Hematopoietic multipotent progenitor cell treated with erythropoietin and hydrocortisone succinate and interleukin-3 and kit ligand, for 4 days (in vitro differentiated cells): ENCODE measurements around the gene BPGM.

Experiments
- DNase-seq: peaks from one replicate; pipeline ENCODE4 v3.0.0-alpha.2; 2015

The BPGM gene

DNA sequence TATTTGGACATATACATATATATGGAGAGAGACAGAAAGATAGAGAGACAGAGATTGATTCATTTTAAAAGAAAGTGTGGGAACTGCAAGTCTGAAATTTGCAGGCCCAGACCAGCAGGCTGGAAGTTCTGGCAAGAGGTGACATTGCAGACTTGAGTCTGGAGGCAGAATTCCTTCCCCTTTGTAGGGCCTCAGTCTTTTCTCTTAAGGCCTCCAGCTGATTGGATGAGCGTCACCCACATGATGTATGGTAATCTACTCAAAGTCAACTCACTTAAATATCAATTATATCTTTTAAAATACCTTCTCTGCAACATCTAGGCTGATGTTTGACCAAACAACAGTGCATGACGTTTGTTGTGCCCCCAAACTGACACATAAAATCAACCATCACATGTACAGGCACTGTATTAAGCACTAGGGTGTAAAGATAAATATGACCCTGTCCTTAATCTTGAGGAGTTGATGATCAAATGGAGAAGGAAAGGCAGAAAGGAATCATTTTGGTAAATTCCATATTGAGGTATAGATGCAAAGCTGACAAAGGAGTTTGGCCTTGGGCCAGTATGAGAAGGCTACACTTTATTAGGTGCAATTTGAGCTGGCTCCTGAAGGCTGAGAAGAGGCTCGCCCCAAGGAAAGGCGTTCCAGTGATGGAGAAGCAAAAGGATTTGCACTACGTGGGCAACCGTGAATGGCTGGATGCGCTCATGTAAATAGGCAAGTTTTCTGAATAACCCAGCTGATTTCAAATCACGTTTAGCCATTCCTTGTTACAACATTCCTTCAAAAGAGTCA, 52.6 kb downstream of the BPGM start:
- DNase-seq, result no peak

DNA sequence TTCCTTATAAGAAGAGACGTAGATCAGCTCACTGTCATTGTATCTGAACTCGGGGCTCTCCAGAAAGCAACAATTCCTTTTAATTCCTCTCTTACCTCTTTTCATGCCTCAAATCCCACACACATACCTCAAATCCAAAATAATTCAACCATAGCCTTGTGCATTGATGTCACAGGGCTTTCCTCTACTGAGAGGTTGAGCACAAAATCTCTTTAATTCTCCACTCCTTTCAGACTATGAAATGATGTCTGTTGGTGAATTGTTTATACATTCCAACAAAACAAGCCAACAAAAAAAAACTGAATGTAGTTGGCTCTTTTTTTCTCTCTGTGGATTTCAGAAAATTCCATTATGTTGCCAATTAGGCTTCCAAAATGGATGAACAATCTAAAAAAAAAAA, 53.2 kb downstream of the BPGM start:
- no peak for DNase-seq

DNA sequence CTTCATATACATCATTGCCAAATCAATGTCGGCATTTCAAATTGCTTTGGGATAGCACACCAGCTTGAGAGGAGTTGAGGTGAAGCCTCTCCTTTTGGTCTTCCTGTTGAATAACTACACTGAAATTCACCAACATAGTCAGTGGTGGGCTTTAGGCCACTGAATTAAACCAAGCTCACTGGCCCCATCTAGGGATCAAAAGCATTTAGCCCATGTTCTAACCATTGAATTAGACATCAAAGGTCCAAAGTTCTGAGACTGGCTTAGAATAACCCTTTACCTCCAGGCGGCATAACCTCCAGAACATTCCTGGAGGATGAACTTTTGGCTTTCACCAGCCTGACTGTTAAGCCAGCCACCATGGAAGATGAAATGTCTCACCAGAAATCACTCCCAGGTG, 54.6 kb downstream of the BPGM start:
- peak; percentile 71 for DNase-seq

DNA sequence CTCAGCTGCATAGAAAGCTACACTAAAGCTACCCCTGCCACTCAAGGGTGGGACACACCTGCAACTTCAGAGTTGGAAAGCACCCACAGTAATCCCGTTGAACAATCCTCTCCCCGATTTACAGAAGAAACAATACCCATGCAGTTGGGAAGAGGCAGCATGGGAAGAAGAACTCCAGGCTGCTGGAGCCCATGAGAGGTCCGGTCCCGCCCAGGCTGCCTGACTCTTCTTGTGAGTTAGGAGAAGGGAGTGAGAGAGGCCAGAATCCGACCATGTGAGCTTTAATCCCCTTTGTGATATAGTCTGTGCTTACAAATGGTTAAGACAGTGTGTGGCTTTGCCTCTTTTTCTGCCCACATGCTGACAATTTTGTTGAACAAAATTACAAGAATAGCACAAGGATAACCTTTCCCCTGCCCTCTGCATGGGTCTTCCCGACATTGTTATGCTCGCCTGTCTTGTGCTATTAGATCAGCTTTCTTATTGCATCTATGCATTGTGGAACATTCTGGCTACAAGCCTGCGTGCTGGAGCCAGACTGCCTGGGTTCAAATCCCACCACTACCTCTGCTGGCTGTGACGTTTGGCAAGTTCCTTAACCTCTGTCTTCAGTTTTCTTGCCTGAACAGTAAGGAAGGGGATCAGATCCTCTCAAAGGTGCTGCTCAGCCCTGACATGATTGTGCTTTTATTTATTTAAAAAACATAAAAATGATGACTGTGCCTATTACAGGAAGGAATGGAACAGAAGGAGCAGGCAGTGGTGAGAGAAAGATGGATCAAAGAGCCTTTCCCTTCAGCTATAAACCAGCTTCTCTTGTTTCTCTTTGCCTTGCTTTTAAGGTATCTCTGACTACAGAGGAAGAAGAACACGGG, 56.0 kb downstream of the BPGM start:
- no peak for DNase-seq

DNA sequence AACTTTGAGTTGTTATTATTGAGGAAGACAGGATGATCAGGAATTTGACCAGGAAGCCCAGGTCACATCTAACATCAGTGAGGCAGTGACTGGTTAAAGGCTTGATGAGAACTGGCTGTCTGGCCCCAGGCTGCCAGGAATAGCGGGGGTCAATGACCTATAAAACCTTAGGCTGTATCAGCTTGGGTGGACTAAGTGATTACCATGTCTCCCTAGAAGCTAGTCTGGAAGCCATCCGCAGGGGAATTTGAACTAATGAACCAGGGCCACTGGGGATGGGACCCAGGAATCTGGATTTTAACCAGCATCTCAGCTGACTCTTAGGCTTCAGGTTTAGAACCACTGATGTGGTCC, 56.6 kb downstream of the BPGM start:
- DNase-seq, result no peak

DNA sequence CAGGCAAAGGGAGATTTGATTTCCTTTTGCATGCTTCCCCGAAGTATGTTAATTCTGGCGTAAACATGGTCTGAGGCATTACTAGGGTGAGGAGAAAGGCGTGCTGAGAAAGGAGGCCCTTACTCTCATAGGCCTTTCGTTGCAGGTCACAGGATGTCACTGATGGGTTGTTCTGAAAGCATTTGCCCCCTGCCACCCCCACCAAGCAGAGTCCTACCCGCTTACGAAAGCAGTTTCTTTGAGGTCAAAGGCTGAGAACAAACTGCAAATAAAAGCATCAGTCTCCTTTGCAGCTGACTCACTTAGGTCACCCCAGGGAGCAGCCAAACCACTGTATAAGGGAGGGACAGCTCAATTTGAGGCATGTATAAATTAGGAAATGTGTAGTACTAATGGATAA, 57.1 kb downstream of the BPGM start:
- DNase-seq, result no peak

DNA sequence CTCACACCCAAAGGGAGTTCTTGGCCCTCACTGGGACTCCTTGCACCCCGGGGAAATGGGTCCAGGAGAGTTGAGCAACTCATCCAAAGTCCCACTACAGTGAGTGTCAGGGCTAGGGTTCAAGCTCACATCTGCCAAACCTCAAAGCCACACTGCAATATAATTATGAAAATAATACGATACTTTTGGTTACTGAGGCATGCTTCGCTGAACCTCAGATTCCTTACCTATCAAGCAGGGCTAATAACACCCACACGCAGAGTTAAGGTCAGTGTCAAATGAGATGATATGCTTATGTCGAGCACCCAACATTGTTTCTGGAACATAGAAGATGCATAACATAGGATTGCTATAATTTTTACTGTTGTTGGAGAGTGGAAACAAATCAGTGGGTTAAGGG, 58.2 kb downstream of the BPGM start:
- no peak for DNase-seq

DNA sequence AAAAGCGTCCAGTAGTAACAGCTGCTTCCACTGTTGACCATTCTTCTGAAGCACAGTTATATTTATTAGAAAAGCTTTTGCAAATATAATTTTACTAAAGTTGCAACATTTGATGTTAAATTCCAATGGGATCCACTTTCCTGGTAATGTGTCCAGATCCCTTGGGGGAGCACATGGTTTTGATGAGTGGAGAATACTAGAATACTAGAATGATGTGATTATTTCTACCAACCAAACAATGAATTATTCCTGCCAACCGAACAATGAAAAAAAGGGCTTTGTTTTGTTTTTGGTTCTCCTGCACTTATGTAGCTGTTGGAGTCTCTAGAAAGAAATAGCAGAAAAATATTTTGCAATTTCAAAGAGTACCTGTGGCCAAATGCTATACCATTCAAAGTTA, 59.1 kb downstream of the BPGM start:
- DNase-seq, result no peak

DNA sequence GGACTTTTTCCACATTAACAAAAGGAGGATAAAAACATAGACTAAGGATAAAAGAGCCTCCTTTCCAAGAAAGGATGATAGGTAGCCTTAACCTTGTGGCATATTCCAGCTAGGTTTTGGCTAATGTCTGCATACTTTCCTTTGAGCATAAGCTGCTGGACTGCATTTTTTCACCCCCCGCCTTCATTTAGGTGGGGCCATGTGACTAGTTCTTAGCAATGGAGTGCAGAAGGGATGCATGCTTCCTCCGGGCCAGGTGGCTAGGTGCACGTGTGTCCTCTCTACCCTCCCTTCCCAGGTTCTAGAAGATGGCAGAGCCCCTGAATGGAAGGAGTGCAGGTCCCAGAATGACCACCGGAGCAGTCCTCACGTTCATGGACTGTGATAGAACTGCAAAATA, 59.8 kb downstream of the BPGM start:
- DNase-seq, result no peak

DNA sequence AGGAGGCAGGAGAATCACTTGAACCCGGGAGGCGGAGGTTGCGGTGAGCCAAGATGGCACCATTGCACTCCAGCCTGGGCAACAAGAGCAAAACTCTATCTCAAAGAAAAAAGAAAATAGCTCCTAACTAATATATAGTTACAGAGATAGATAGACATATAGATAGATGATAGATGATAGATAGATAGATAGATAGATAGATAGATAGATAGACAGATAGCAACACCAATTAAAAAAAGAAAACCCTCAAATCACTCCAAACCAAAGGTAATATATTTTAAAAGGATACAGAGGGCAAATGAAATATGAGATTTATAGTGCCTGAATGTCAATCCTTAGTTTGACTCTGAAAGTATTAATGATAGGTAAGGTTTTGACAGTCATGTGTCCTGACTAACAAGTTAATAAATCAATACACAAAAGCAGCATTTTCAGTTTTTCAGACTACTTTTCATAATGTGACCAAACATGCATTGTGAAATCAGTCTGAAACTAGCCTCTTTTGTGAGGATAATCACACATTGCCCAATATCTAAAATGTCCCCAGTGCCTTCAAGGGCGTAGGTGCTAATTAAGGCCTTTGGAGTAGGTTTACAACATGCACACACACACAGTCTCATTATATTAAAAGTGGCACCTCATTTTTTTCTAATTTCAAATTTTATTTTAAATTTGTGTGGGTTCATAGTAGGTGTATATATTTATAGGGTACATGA, 61.2 kb downstream of the BPGM start:
- DNase-seq, result no peak

DNA sequence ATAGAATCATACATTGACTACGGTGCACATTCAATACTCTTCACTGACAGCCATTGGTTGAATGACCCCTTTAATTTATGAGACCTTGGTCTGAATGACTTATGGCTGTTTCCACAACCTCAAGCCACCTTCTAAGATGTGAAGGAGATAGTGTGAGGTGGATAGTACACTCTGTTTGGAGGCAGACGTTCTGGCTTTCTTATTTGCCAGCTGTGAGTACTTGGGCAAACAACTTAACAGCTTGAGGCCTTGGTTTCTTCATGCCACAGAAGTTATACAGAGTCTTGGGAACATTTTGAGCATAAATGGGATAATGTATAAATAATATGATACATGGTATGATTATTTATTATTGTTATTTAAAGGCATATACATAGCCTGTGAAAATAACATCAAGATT, 62.0 kb downstream of the BPGM start:
- no peak for DNase-seq

DNA sequence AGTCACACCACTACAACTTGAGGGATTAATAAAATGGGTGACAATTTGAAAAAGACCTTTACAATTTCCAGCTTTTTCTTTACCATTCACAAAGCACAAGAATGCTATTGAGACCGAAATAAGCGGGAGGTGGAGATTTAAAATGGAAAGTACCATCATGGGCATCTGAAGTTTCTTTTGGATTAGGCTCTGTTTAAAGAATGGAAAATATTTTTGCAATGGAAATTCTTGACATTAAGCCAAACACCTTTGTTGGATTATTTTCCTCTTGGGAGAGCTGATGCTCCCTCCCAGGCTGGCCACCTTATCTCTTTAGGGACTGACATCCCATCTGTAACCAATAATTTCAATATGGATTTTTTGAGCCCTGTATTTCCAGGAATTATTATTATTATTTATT, 62.5 kb downstream of the BPGM start:
- DNase-seq, result no peak

DNA sequence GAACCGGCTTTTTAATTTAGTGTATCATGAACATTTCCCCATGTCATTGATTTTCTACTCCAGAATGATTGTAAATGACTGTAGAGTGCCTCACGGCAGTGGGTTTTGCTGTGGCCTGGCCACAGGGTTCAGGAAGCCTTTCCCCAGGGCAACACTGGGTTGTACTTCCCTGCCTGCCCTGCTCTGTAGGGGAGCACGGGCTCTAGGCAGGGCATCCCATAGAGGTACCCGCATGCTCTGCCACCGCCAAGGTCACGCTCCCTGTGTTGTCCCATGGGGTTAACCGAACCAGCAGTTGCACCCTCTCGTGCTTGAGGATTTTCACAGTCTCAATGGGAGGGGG, 63.8 kb downstream of the BPGM start:
- DNase-seq, result no peak

DNA sequence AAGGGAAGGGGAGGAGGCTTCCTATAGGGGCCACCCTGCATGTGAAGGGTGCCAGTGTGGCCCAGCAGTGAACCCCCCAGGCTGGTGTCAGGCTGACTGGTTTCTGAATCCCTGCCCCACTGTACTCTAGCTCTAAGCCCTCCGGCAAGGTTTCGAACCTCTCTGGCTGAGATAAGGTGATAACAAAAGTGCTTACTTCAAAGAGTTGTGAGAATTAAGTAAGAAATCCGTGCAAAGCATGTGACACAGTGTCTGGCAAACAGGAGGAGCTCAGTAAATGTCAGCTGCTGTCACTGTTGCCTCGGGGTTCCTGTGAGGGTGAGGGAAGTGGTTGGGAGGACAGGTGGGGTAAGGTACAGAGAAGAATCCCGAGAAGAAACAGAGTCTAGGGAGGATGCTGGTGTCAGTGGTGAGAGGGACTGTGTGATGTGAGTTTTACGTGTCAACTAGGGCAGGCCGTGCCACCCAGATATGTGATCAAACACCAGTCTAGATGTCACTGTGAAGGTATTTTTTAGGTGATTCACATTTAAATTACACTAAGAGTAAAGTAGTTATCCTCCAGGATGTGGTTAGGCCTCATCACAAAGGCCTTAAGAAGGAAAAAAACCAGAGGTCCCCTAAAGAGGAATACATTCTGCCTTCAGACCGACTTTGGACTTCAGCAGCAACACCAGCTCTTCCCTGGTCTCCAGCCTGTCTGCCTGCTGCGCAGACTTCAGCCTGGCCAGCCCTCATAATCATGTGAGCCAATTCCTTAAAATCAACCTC, 64.4 kb downstream of the BPGM start:
- DNase-seq, result no peak

DNA sequence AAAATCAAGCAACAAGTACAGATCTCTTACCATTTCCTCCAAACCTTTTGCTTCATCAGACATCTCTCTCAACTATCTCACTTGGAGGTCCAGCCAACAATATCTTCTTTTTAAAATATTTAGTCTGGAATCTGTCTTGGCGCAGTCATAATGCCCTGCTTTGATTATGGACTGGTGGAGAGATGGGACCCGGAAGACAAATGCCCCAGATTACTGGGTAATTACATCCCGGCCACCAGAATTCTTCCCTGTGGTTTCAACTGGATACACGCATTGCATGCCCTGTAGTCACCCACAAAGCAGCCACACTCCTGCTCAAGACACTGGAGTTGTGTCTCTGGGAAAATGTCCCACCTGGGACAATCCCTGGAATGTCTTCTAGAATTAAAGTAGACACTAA, 65.5 kb downstream of the BPGM start:
- DNase-seq, result no peak

DNA sequence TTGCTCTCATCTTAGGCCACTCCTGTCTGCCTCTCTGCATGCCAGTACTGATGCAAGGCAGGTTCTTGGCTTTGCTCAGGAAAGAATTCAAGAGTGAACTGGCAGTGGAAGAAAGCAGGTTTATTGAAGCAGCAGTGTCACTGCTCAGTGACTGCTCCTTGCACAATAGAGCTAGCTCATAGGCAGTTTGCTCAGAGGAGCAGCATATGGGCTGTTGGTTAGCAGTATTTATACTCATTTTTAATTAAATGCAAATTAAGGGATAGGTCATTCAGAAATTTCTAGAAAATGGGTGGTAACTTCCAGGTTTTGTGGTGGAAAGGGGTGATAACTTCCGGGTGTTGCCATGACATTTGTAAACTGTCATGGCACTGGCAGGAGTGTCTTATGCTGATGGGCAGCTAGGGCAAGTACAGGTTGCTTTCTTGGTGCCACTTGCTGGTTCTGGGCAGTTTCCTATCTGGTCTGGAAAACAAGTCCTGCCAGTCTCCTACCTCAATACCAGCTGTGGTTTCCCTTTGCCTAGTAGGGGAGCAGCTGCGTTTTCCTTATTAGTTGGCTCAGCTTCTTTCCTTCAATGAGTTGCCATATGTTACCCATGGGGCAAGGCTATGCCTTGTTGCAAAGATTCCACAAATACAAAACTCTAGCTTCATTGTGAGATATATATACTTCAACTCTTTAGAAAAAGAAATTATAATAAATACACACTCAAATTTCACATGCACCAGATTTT, 68.0 kb downstream of the BPGM start:
- DNase-seq, result no peak

DNA sequence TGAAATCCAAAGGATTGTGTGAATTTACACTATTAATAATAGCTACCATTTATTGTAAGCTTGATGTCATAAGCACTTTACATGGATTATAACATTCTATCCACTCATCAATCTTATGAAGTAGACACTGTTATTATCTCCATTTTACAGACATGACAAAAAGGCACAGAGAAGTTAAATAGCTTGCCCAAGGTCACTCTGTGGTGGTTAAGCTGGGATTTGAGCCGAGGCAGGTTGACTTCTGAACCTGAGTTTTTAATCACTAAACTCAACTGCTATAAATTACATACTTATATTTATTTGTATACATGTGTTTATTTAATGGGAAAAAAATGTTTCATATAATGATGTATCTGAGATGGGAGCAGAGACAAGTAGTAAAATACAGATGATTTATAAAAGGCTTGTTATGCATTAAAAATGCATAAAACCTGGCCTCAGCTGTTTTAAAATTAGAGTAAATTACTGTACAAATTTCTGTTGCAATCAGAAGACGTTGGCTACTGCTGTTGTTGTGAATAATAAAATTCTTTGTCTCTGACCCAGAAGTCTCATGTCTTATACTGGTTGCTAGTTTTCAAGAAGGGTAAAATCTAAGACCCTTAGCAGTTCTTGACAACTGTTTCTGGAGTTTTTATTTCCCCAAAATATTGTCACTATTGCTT, 71.7 kb downstream of the BPGM start:
- DNase-seq, result no peak

DNA sequence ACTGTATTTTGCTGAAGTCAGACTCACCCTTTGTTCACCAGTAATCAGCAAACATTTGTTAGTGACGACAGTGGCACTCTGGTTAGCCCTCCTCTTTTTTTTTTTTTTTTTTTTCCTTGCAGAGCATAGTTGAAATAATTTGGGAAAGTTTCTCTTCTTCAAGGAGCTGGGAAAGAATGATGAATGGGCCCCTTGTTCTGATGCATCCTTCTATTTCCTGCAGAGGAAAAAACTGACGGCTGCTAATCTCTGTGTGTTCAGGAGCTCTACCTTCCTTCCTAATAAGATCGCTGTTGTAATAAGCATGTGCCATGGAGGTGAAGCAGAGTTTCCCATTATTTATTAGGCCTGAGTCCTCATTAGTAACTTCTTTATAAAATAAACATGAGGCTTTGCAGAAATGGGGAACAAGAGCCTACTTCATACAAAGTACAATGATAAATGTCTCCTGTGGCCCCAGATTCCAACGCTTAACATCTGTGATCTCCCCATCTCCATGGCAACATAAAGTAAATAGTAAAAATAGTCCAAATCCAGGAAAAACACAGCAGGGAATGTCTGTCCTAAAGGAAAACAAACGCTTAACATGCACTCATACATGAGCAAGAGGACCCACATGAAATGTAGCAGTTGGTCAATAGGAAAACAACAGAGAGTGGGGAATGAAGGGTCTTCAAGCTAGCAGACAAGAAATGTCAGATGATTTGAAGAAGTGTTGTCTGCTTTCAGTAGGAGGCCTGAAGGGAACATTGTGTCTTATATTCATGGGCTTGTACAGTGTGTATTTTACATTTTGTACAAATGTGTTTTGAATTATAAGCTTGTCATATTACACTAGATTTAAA, 73.7 kb downstream of the BPGM start:
- DNase-seq, result no peak

DNA sequence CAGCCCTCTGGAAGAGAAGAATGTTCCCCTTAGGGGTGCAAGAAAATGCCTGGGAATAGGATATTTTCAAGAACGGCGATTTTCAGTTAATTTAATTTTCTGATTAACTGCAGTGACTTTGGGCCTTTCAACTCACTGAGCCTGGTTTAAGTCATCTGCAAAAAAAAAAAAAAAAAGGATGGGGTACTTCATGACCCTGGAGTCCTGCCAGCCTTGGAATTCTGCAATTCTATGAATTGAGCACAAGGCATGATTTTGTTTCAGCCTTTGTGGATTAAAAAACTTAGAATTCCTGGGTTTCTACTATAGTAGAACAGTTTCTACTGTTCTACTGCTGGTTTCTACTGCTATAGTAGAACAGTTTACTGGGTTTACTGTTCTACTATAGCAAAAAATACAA, 74.5 kb downstream of the BPGM start:
- DNase-seq, result no peak

DNA sequence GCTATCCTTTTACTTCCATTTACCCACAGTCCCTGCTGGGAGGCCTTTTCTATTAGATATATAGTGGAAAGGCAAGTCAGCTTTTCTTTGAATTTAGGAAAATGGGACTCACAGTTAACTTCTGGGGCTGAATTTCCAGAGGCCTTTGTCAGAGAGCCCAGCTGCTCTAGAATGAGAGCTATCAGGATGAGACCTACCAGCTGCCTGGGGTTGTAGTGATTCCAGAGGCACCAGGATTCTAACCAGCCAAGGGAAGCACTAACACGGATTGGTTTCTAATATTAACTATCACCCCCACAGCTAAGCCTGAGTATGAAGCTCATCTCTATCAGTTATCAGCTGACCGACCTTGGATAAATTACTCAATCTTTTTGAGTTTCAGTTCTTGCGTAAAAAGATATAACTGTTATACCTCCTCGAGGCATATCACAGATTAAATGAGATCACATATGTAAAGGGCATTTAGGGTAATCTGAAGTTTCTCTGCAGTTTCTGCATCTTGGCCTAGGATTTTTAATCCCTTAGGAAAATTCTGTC, 76.2 kb downstream of the BPGM start:
- peak; percentile 32 for DNase-seq

DNA sequence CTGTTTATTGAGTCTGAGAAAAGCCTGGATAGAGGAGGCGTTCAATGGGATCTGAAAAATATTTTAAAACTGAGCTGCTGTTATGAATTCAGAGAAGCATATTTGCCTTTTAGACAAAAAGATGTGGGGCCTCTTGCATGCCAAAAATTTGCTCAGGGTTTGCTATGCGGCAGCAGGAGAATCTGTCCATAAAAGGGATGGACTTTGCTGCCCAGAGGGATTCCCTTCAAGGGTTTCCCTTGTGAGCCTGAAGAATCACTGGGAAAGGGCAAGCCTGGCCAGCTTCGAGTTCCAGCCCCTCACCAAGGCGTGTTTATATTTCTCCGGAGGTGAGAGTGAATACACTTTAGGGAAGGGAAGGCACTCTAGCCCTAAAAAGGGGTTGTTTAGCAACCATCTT, 77.2 kb downstream of the BPGM start:
- DNase-seq, result no peak
